GM19468 (cell line): ENCODE results near the gene VPS33B.
A peak's percentile ranks its signal among the peaks of the same experiment; 100 is the strongest.

Source experiments
- ATAC-seq: cut with Tn5 transposase; IDR thresholded peaks from one replicate; pipeline ENCODE4 v1.9.1; 2021; ENCODE audit warnings: mild to moderate bottlenecking, moderate library complexity, moderate number of reproducible peaks; ENCODE audit not compliant: unreplicated experiment; ENCODE audit errors: extremely low read depth

VPS33B gene

DNA sequence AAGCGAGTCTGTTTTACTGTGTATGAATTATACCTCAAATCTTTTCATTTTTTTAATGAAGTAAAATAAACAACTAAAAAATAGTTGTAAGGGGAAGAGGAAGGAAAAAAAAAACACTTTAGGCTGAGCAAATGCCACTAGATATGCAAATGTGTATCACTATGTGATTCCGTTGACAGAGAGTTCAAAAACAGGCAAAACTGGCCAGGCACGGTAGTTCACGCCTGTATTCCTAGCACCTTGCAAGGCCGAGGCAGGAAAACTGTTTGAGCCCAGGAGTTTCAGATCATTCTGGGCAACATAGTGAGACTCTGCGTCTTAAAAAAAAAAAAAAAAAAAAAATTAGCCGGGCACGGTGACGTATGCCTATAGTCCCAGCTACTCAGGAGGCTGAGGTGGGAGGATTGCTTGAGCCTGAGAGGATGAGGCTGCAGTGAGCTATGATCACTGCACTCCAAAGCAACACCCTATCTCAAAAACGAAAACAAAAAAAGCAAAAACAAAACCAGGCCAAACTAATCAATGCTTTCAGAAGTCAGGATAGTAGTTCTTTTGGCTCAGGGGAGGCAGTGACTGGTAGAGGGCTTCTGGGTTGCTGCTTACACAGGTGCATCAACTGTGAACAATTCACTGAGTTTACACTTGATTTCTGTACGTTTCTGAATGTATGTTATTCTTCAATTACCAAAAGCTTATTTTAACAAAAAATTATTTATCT, 35.4 kb downstream of the VPS33B start:
- peak; percentile 32 for ATAC-seq

GRCh38 chr15:90982135-90982534, 40.3 kb downstream of the VPS33B start:
- peak; percentile 36 for ATAC-seq

GRCh38 chr15:90981681-90982080, 40.7 kb downstream of the VPS33B start:
- peak; percentile 55 for ATAC-seq

DNA sequence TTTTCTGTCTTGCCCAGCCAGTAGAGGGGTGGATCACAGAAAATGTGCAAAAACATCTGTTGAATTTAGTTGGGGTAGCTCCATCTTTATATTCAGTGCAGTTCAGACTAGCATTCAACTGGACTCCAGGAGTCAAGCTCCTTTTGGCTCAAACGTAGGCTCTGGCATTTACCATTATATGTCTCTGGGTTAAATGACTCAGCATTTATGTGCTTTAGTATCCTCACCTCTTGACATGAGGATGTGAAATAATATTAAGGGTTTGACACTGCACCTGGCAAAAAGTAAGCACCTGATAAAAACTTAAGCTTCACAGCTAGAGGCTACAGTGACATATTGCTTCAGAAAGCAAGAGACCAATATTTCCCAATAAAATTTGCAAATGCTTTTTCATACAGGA, 42.8 kb downstream of the VPS33B start:
- ATAC-seq = no peak

DNA sequence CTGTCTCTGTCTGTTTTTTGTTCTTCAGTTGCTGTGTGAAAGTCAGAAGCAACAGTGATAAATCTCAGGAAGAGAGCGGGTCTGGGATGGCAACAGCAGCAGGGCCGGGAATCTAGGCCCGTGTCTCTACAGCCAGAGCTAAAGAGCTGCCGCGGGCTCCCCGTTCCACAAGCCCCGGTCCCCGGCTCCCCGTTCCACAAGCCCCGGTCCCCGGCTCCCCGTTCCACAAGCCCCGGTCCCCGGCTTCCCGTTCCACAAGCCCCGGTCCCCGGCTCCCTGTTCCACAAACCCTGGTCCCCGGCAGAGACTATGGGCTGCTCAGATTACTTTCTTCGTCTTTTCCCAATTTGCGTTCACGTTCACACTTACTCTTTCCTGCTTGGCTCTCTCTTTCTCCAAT, 48.2 kb downstream of the VPS33B start:
- ATAC-seq = no peak

GRCh38 chr15:90972133-90972532, 50.3 kb downstream of the VPS33B start:
- no peak for ATAC-seq

DNA sequence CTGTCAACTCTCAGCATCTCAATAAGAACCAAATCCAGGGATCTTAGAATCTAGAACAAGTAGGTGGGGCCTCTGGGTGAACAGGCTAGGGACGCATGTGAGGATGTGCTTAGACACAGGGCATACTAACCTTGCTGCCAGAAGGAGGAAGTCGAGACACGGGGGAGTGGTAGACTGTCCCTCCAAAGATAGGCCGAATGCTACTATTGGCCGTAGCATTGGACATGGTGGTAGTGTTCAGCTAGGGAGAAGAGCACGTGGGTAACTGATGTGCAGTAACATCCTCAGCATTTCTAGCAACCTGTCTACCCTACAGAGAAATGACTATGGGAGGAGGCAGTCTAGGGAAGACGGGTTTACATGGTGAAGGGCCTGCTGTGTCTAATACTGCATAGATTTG, 52.1 kb downstream of the VPS33B start:
- no peak for ATAC-seq

DNA sequence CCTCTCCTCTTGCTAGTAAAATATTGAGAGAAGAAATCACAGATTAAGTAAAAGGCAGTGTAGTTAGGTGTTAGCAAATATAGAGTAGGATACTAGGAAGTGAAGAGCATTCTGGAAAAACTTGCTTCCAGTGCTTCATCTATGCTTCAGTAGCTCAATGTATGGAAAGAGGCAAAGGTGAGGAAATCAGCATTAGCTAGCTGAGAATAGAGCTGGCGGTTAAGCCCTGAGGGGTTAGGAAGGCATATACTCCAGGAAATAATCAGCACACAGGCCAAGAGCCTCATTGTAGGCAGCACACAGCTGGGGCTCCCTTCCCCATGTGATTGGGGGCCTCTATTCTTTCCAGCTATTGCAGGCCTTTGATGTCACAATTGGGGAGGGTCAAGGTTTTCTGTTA, 54.0 kb downstream of the VPS33B start:
- ATAC-seq = no peak

- ATAC-seq = no peak
Observed at GRCh38 chr15:90967206-90967605, 55.2 kb downstream of the VPS33B start.

DNA sequence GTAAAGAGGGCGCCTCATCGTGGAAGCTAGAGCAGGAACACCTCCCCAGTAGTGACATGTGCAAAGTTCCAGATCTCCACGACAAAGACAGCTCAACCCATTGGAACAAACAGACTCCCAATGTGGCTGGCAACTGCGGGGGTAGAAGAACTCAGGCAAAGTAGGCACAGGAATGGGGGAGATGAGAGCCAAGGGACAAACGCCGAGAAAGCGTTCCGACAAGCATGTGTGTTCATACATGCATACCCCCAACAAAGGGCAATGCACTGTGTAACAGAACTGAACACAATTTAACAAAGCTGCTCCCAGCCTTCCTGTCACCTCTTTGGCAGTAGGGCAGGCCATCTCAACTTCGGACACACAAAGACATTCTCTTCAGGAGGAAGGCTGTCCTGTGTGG, 56.1 kb downstream of the VPS33B start:
- no peak for ATAC-seq

GRCh38 chr15:90962021-90962420, 60.4 kb downstream of the VPS33B start:
- ATAC-seq = no peak

DNA sequence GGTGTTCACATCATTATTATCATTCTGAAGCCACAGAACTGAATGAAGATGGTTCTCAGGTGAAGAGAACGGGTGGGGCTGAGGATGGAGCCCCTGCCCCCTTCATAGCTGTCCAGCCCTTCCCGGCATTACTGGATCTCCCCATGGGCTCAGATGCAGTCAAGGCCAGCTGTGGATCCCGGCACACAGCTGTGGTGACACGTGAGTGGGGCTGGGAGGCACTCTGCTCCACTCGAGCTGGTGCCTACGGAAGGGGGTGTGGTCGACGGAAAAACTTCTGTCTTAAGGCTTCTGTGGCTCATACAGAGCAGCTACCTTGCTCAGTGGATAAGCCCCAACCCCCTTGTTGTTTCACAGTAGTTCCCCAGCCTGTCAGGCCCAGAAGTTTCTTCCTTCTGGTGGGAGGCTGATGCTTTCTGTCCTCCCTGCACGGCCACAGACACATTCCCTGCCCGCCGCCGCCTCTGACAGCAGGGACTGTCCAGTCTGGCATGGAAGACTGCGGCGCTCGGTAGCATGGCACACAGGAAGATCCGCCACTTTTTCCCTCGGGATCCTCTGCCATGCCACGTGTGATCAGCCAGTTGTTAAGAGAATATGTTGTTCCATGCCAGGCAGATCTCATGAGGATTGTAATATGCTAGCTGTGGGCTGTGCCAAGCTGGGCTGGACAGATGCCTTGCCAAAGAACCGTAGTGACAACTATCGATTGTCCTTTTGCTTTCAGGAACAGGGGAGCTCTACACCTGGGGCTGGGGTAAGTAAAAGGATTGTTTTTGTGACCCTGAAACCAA, 61.9 kb downstream of the VPS33B start:
- no peak for ATAC-seq

DNA sequence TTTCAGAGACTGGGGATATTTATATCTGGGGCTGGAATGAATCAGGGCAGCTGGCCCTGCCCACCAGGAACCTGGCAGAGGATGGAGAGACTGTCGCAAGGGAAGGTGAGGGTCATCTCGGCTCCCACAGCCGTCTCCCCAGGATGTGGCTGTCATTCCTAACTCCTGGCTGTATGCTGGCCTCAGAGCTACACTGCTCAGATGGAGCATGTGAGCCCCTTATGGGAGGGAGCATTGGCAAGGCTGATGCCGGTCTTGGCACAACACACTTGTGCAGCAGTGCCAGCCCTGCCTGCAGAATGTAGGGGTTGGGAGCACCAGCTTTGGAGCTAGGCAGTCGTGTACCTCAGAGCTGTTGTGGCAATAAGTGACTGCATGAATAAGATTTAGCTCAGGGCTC, 62.5 kb downstream of the VPS33B start:
- no peak for ATAC-seq

- ATAC-seq = no peak
Observed at GRCh38 chr15:90959028-90959595, 63.3 kb downstream of the VPS33B start.

DNA sequence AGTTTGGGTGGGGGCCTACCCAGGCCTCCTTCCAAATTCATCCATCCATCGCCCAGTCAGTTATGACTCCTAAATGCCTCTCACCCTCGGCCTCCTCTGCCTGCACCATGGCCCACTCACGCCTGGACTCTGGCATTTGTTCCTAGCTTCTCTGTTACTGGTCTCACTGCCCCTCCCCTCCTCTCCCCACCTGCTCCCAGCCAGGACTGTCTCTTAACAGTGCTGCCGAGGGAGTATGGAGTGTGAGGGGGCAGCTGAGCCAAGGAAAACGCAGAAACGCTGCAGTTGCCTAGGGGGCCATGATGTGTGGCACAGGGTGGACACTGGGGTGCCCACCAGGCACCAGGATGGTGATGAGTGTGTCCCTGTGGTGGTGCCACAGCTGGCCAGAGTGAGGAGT, 64.6 kb downstream of the VPS33B start:
- no peak for ATAC-seq

DNA sequence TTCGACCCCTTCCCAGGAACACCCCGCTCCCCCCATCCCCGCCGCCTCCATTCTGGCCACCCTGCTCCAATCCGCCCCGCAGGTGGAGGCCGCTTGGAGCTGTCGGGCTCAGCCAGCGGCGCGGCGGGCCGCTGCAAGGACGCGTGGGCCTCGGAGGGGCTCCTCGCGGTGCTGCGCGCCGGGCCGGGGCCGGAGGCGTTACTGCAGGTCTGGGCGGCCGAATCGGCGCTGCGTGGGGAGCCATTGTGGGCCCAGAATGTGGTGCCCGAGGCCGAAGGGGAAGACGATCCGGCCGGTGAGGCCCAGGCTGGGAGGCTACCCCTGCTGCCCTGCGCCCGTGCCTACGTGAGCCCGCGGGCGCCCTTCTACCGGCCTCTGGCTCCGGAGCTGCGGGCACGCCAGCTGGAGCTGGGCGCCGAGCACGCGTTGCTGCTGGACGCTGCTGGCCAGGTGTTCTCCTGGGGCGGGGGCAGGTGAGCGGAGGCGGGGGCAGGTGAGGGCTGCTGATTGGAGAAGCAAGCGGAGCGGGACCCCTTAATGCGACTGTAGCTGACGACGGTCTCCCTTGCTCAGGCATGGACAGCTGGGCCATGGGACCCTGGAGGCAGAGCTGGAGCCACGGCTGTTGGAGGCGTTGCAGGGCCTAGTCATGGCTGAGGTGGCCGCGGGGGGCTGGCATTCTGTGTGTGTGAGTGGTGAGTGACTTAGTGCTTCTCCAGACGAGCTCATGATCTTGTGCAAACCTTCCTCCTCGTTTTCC, 65.2 kb downstream of the VPS33B start:
- ATAC-seq = no peak

- ATAC-seq = no peak
Observed at GRCh38 chr15:90956274-90957030, 65.9 kb downstream of the VPS33B start.

- ATAC-seq = no peak
Observed at GRCh38 chr15:90955624-90956273, 66.6 kb downstream of the VPS33B start.
